Astrocyte of the cerebellum (primary cell): ENCODE data around the gene SIAE.
A peak's percentile ranks its signal among the peaks of the same experiment; 100 is the strongest.

ENCODE experiments used
- DNase-seq: peaks from one replicate; pipeline ENCODE4 v3.0.0-alpha.2; 2011; ENCODE audit warnings: low read depth
- H3K4me3 ChIP-seq: 2 replicates; pipeline ENCODE4 v1.5.1; 2011; ENCODE audit warnings: mild to moderate bottlenecking, low read depth, low read length, moderate library complexity
- in situ Hi-C: cut with HindIII; loops from 2 replicates; pipeline ENCODE4 v1.10.0; 2017; ENCODE audit warnings: low sequenced_read_pairs
- TF ChIP-seq, protein P1 (sequence below): IDR thresholded peaks from 2 replicates; pipeline ENCODE4 v1.5.1; 2012; ENCODE audit warnings: low read length, low read depth, moderate library complexity, mild to moderate bottlenecking; ENCODE audit errors: missing control alignments

The SIAE gene

DNA sequence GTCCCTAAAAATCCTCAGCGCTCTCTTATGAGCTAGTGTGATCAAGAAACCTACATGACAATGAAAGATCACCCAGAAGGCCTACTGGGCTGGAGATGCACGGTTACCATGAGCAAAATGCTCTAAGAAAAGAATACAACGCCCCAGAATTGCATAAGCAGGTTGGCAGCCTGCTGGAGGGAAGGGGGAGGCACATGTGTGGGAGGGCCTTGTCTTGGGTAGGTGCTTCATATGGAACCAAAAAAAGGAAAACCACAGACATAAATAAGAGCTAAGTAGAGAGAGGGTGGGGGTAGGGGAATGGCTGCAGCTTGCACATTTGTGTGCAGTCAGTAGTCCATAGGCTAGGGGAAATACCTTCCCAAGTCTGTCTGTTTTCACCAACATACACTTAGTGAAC is 2.8 kb downstream of the SIAE start:
- H3K4me3 ChIP-seq = no peak overlapping the region
- TF ChIP-seq, protein P1, sequence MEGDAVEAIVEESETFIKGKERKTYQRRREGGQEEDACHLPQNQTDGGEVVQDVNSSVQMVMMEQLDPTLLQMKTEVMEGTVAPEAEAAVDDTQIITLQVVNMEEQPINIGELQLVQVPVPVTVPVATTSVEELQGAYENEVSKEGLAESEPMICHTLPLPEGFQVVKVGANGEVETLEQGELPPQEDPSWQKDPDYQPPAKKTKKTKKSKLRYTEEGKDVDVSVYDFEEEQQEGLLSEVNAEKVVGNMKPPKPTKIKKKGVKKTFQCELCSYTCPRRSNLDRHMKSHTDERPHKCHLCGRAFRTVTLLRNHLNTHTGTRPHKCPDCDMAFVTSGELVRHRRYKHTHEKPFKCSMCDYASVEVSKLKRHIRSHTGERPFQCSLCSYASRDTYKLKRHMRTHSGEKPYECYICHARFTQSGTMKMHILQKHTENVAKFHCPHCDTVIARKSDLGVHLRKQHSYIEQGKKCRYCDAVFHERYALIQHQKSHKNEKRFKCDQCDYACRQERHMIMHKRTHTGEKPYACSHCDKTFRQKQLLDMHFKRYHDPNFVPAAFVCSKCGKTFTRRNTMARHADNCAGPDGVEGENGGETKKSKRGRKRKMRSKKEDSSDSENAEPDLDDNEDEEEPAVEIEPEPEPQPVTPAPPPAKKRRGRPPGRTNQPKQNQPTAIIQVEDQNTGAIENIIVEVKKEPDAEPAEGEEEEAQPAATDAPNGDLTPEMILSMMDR = no peak
- DNase-seq = no peak
- in situ Hi-C loops = no loop called here

DNA sequence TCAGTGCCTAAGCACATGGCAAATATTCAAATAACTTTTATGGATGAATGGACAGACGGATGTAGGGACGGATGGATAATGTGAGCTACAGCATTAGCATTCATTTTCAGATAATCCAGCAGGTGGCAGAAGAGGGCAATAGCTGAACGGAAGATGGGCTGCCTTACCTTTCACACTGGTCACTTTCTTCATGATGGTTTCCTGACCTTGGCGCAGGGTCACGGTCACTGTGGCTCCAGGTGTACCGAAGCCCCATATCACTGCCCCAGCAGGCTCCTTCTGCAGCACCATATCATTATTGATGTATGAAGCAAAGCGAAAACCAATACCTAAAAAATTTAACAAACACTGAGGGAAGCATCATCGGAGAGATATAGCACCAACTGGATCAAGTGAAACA is 4.3 kb downstream of the SIAE start:
- H3K4me3 ChIP-seq = no peak overlapping the region
- TF ChIP-seq, protein P1 = peak; percentile 54
- DNase-seq = peak; percentile 29
- in situ Hi-C loops = no loop called here

DNA sequence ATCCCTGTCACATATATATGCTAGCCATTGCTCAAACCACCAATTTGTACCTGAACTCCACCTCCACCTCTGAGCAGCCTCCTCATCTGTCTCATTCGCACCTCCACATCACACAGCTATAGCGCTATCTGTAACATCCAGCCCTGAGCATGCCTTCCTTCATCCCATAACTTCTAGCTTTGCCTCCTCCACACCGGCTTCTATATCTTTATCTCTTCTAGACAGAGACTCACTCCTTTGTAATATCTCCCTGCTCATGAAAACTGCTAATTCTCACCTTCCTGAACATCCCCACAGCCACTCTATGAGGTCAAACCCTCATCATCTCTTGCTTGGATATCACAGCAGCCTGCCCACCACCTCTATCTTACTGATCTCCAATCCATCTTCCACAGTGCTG is 5.9 kb downstream of the SIAE start:
- in situ Hi-C loops = no loop called here
- TF ChIP-seq, protein P1 = no peak
- no peak for DNase-seq
- H3K4me3 ChIP-seq = no peak overlapping the region

DNA sequence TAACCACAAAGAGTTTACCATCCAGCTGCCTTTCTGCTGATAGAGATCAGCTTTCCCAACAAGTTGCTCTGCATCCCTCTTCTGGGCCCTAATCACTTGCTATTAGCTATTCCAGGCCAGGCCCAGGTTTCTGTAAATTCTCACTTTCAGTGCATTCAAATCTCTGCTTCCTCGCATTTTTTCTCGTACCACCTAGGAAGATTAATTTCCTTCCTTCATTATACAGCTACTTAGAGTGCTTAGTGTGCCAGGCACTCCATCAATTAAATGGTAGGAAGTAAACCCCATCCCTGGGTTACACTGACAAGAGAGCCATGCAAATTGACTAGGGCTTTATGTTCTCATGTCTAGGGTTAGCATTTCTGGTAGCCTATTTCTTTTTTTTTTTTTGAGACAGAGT is 9.7 kb downstream of the SIAE start:
- DNase-seq = no peak
- TF ChIP-seq, protein P1 = no peak
- H3K4me3 ChIP-seq = no peak overlapping the region
- in situ Hi-C loops = loop anchor here (5.0 kb wide), 2 partner anchors 73 to 113 kb away; partner anchors contain the start of gene NRGN

DNA sequence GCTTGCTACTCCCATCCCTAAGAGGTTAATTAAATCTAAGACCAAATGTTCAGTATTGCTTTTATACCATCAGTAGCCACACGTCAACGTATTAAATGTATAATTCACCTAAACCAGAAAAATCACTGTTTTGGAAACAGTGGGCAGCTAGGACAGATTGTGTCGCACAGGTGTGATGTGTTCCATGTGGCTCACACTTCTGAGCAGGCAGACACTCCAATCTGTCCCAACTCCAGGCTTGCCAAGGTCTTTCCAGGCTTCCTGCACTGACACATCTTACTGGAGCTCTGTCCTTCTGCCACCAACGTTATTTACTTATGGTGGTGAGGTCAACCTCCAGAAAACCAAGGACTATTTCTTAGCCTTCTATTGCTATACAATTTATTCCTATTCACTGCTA is 11.4 kb downstream of the SIAE start:
- DNase-seq = no peak
- TF ChIP-seq, protein P1 = no peak
- in situ Hi-C loops = loop anchor here (5.0 kb wide), 2 partner anchors 75 to 115 kb away; partner anchors contain the start of gene NRGN
- no peak overlapping the region for H3K4me3 ChIP-seq

DNA sequence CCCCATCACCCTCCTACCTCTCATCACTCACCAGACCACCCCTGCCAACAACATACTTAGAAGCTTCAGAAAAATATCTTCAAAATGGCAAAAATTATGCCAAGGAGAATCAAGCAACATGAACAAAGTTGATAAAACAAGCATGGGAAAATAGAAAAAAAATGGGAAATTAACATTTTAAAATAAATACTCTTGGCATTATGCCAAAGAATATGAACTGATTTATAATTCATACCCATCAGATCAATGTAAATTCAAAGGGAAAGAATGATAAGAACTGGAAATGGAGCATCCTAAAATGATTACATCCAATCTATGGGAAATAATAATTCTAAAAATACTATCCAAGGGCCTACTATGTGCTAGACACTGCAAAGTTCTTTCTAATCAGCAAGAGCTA is 12.0 kb downstream of the SIAE start:
- TF ChIP-seq, protein P1 = no peak
- no peak for DNase-seq
- H3K4me3 ChIP-seq = no peak overlapping the region
- in situ Hi-C loops = loop anchor here (5.0 kb wide), 2 partner anchors 76 to 116 kb away; partner anchors contain the start of gene NRGN

DNA sequence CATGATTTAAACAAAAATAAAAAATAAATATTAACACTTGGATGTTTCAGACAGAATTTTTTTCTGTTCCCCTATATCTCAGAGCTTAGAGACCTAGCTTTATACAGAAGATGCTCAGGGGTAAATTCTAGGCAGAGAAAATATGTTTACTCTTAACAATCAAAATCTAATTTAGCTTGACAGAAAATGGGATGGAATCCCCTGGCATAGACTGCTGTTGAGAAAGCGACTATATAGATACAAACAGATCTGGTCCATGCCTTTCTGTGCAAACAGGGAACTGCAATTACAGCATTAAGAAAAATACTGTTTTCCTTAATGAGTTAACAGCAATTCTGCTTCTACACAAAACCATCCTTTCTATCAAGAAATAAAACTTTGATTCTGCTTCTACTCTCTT is 14.6 kb downstream of the SIAE start:
- TF ChIP-seq, protein P1 = no peak
- in situ Hi-C loops = no loop called here
- no peak overlapping the region for H3K4me3 ChIP-seq
- DNase-seq = no peak
